Mesendoderm (in vitro differentiated cells): ENCODE results near the gene GATA3.

Source experiments
- DNase-seq: peaks from one replicate; pipeline ENCODE4 v3.0.0; 2013
- H2AK5ac ChIP-seq: 2 replicates; pipeline ENCODE4 v1.6.1; 2013; ENCODE audit warnings: low read length, inconsistent platforms
- H2BK120ac ChIP-seq: 2 replicates; pipeline ENCODE4 v1.6.1; 2013; ENCODE audit warnings: low read depth, mild to moderate bottlenecking, low read length, moderate library complexity, mixed read lengths
- H2BK15ac ChIP-seq: replicated peaks from 2 replicates; pipeline ENCODE4 v1.6.1; 2013; ENCODE audit warnings: low read depth, mild to moderate bottlenecking, moderate library complexity
- H2BK5ac ChIP-seq: 2 replicates; pipeline ENCODE4 v1.6.1; 2013; ENCODE audit warnings: low read length, inconsistent platforms
- H3K18ac ChIP-seq: 2 replicates; pipeline ENCODE4 v1.6.1; 2013; ENCODE audit warnings: mild to moderate bottlenecking, low read length, mixed read lengths
- H3K23ac ChIP-seq: one replicate; pipeline ENCODE4 v1.6.1; 2013; ENCODE audit warnings: low read length
- H3K27ac ChIP-seq: 2 replicates; pipeline ENCODE4 v1.5.1; 2013; ENCODE audit warnings: low read depth, mild to moderate bottlenecking, inconsistent platforms, low read length, moderate library complexity
- H3K27me3 ChIP-seq: 2 replicates; pipeline ENCODE4 v1.6.1; 2013; ENCODE audit warnings: low read length, control low read depth, mild to moderate bottlenecking, inconsistent platforms; ENCODE audit not compliant: insufficient read depth, poor library complexity
- H3K36me3 ChIP-seq: 2 replicates; pipeline ENCODE4 v1.6.1; 2013; ENCODE audit warnings: low read length, inconsistent platforms; ENCODE audit not compliant: control insufficient read depth, insufficient read depth
- H3K4ac ChIP-seq: one replicate; pipeline ENCODE4 v1.6.1; 2013; ENCODE audit warnings: low read depth, mild to moderate bottlenecking, low read length, moderate library complexity
- H3K4me1 ChIP-seq: 2 replicates; pipeline ENCODE4 v1.6.1; 2013; ENCODE audit warnings: low read depth, low read length, inconsistent platforms; ENCODE audit not compliant: control insufficient read depth
- H3K4me2 ChIP-seq: 2 replicates; pipeline ENCODE4 v1.6.1; 2013; ENCODE audit warnings: low read length
- H3K4me3 ChIP-seq: 2 replicates; pipeline ENCODE4 v1.5.1; 2013; ENCODE audit warnings: mild to moderate bottlenecking, low read length
- H3K56ac ChIP-seq: one replicate; pipeline ENCODE4 v1.6.1; 2013; ENCODE audit warnings: low read length
- H3K79me1 ChIP-seq: 2 replicates; pipeline ENCODE4 v1.6.1; 2013; ENCODE audit warnings: low read length, inconsistent platforms
- H3K79me2 ChIP-seq: 2 replicates; pipeline ENCODE4 v1.6.1; 2013; ENCODE audit warnings: mild to moderate bottlenecking, low read length; ENCODE audit not compliant: control insufficient read depth, insufficient read depth
- H3K9ac ChIP-seq: 2 replicates; pipeline ENCODE4 v1.6.1; 2013; ENCODE audit warnings: low read length, inconsistent platforms
- H4K5ac ChIP-seq: one replicate; pipeline ENCODE4 v1.6.1; 2013; ENCODE audit warnings: low read length
- H4K8ac ChIP-seq: one replicate; pipeline ENCODE4 v1.6.1; 2013; ENCODE audit warnings: low read depth, mild to moderate bottlenecking, control low read depth, low read length, moderate library complexity
- WGBS: extraction: QIAGEN DNeasy Blood & Tissue Kit; methylation state at CpG from one replicate; pipeline ENCODE4 v1.1.7; 2013; ENCODE audit warnings: low lambda C conversion rate, missing lambda C conversion rate; ENCODE audit not compliant: insufficient coverage; ENCODE audit errors: extremely low coverage; 5-methylcytosine and 5-hydroxymethylcytosine counted together

The GATA3 gene

GRCh38 chr10:8056378-8056777 lies 1.9 kb downstream of the GATA3 start:
- no peak for DNase-seq
- no peaks in the 10 kb centered on the region for H3K27me3 ChIP-seq
- peaks cover 3% of the 10 kb centered on the region for H3K36me3 ChIP-seq
- peak overlapping the region; percentile 84 for H3K4ac ChIP-seq
- H4K8ac ChIP-seq, result peak overlapping the region; percentile 59
- no peak overlapping the region for H3K23ac ChIP-seq
- peak overlapping the region; percentile 85 for H3K9ac ChIP-seq
- WGBS, result no CpG with 5 or more reads among the region's 6 CpGs
- H3K4me1 ChIP-seq, result peaks cover 29% of the 10 kb centered on the region
- H4K5ac ChIP-seq, result no peak overlapping the region
- H3K4me2 ChIP-seq, result peak overlapping the region; percentile 75
- peak overlapping the region; percentile 34 for H3K4me3 ChIP-seq
- no peak overlapping the region for H2AK5ac ChIP-seq
- H2BK5ac ChIP-seq, result no peak overlapping the region
- H3K79me2 ChIP-seq, result peaks cover 53% of the 10 kb centered on the region
- peak overlapping the region; percentile 93 for H2BK120ac ChIP-seq
- H3K18ac ChIP-seq, result peak overlapping the region; percentile 98
- no peak overlapping the region for H3K27ac ChIP-seq
- peak overlapping the region; percentile 90 for H3K56ac ChIP-seq
- peaks cover 11% of the 10 kb centered on the region for H3K79me1 ChIP-seq
- no peak overlapping the region for H2BK15ac ChIP-seq

- Histone ChIP-seq H4K5ac (no peak overlapping the region), H4K8ac (no peak overlapping the region), H3K23ac (peak overlapping the region; percentile 11), H3K4ac (no peak overlapping the region), H3K4me3 (peak overlapping the region; percentile 34), H3K79me2 (peaks cover 57% of the 10 kb centered on the region), H3K79me1 (peaks cover 11% of the 10 kb centered on the region), H3K56ac (peak overlapping the region; percentile 90), H2AK5ac (no peak overlapping the region), H2BK120ac (no peak overlapping the region), H3K4me2 (peak overlapping the region; percentile 75), H3K9ac (peak overlapping the region; percentile 85), H2BK5ac (no peak overlapping the region), H3K4me1 (peaks cover 34% of the 10 kb centered on the region), H2BK15ac (no peak overlapping the region), H3K18ac (peak overlapping the region; percentile 98), H3K27me3 (no peaks in the 10 kb centered on the region), H3K27ac (no peak overlapping the region), H3K36me3 (peaks cover 3% of the 10 kb centered on the region)
- WGBS, result no CpG with 5 or more reads among the region's 13 CpGs
- DNase-seq, result no peak
These were observed 2.4 kb downstream of the GATA3 start for GRCh38 chr10:8056871-8057331.

DNA sequence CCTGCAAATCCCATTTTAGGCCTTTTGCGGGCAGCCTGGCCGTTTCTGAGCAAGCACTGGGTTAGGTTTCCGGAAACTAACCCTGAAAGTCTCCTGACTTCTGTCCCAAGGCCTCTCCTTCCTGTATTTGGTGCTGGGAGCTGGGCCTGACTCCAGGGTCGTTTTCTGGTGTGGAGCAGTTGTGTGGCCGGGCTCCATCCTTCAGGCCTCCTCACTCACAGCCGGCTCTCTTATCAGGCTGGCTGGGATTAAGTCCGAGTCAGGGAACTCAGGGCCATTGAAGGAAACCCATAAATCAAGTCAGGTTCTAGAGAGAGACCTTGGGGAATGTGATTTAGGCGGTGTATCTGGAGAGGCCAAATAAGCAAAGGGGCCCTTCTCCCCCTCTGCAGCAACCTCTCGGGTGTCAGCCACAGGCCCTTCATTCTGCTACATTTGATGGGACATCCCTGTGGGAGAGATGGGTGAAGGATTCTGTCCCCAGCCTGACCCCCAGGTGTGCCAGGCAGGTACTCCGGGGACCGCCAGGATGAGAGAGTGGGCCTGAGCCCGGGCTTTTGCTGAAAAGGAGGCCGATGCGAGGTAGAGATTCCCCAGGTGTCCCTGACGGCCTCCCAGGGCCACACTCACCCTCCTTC lies 3.3 kb downstream of the GATA3 start:
- Histone ChIP-seq H3K27ac (peak overlapping the region; percentile 60), H3K4me3 (peak overlapping the region; percentile 34)

DNA sequence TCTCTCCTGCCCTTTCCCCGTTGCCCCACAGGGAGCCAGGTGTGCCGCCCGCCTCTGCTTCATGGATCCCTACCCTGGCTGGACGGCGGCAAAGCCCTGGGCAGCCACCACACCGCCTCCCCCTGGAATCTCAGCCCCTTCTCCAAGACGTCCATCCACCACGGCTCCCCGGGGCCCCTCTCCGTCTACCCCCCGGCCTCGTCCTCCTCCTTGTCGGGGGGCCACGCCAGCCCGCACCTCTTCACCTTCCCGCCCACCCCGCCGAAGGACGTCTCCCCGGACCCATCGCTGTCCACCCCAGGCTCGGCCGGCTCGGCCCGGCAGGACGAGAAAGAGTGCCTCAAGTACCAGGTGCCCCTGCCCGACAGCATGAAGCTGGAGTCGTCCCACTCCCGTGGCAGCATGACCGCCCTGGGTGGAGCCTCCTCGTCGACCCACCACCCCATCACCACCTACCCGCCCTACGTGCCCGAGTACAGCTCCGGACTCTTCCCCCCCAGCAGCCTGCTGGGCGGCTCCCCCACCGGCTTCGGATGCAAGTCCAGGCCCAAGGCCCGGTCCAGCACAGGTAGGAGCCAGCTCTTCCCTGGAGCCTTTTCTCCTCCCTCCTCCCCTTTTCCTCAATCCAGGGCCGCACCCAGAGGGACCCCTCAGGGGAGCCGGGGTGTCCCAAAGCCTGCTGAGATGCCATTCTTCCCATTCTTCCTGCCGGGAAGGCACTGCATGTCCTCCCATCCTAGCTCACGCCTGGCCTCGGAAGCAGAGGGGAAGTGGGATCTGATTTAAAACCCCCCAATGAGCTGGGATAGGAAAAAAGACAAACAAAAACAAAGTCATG lies 4.0 kb downstream of the GATA3 start:
- WGBS, result no CpG with 5 or more reads among the region's 45 CpGs
- H3K23ac ChIP-seq, result no peak overlapping the region
- H3K27me3 ChIP-seq, result no peaks in the 10 kb centered on the region
- no peak overlapping the region for H4K5ac ChIP-seq
- H2BK120ac ChIP-seq, result no peak overlapping the region
- no peak overlapping the region for H4K8ac ChIP-seq
- peak overlapping the region; percentile 85 for H3K9ac ChIP-seq
- H3K18ac ChIP-seq, result peak overlapping the region; percentile 29
- no peak overlapping the region for H2BK15ac ChIP-seq
- no peak for DNase-seq
- peak overlapping the region; percentile 17 for H3K27ac ChIP-seq
- no peak overlapping the region for H2BK5ac ChIP-seq
- peaks cover 58% of the 10 kb centered on the region for H3K79me2 ChIP-seq
- H3K4me3 ChIP-seq, result no peak overlapping the region
- peak overlapping the region; percentile 90 for H3K56ac ChIP-seq
- H3K36me3 ChIP-seq, result peaks cover 3% of the 10 kb centered on the region
- peak overlapping the region; percentile 39 for H3K4ac ChIP-seq
- no peak overlapping the region for H2AK5ac ChIP-seq
- peak overlapping the region; percentile 75 for H3K4me2 ChIP-seq
- H3K4me1 ChIP-seq, result peaks cover 44% of the 10 kb centered on the region
- peaks cover 11% of the 10 kb centered on the region for H3K79me1 ChIP-seq

More for the DNA sequence above, 3.3 kb downstream of the GATA3 start:
- Histone ChIP-seq H3K36me3 (peaks cover 3% of the 10 kb centered on the region), H3K4ac (peak overlapping the region; percentile 92), H3K18ac (peak overlapping the region; percentile 89), H3K79me1 (peaks cover 11% of the 10 kb centered on the region), H3K9ac (peak overlapping the region; percentile 85), H3K4me1 (peaks cover 41% of the 10 kb centered on the region), H2BK120ac (no peak overlapping the region), H3K79me2 (peaks cover 58% of the 10 kb centered on the region), H3K4me2 (peak overlapping the region; percentile 75), H3K27me3 (no peaks in the 10 kb centered on the region), H4K5ac (no peak overlapping the region), H2BK5ac (no peak overlapping the region), H2BK15ac (no peak overlapping the region), H4K8ac (no peak overlapping the region), H3K23ac (no peak overlapping the region), H2AK5ac (peak overlapping the region; percentile 83), H3K56ac (peak overlapping the region; percentile 90)
- DNase-seq, result peak; percentile 68
- no CpG with 5 or more reads among the region's 15 CpGs for WGBS

GRCh38 chr10:8059191-8059936 lies 4.9 kb downstream of the GATA3 start:
- H3K79me2 ChIP-seq, result peaks cover 59% of the 10 kb centered on the region
- no peak overlapping the region for H2BK120ac ChIP-seq
- H3K27ac ChIP-seq, result peak overlapping the region; percentile 17
- H3K9ac ChIP-seq, result peak overlapping the region; percentile 85
- H3K56ac ChIP-seq, result peak overlapping the region; percentile 90
- no peak overlapping the region for H3K18ac ChIP-seq
- peak overlapping the region; percentile 50 for H3K4me2 ChIP-seq
- peaks cover 11% of the 10 kb centered on the region for H3K79me1 ChIP-seq
- peaks cover 3% of the 10 kb centered on the region for H3K36me3 ChIP-seq
- no peak overlapping the region for H4K8ac ChIP-seq
- H3K4me3 ChIP-seq, result no peak overlapping the region
- H3K27me3 ChIP-seq, result no peaks in the 10 kb centered on the region
- peak overlapping the region; percentile 85 for H2AK5ac ChIP-seq
- peak overlapping the region; percentile 99 for H3K23ac ChIP-seq
- peak overlapping the region; percentile 65 for H2BK5ac ChIP-seq
- no peak for DNase-seq
- no peak overlapping the region for H2BK15ac ChIP-seq
- WGBS, result no CpG with 5 or more reads among the region's 16 CpGs
- peaks cover 50% of the 10 kb centered on the region for H3K4me1 ChIP-seq
- no peak overlapping the region for H4K5ac ChIP-seq
- no peak overlapping the region for H3K4ac ChIP-seq
